Stimulated activated CD8-positive, alpha-beta memory T cell treated with anti-CD3 and anti-CD28 coated beads, Interleukin-4, amount 100 ng/mL, for 1 hour (primary cell): ENCODE data around the gene SBF2.
"Not testable (repeated sequence)": the region's sequence is repeated elsewhere in the genome, so short reads cannot be mapped to it uniquely, and the experiment has no call there.

Source experiments
- DNase-seq, 2 donors: peaks; one replicate each; pipeline ENCODE4 v3.0.0-alpha.2; 2020; ENCODE audit warnings: low read depth in 2 of 2, low spot score in 1 of 2

The SBF2 gene

GRCh38 chr11:10067629-10068300 is 226.3 kb downstream of the SBF2 start:
- no peak for DNase-seq

DNA sequence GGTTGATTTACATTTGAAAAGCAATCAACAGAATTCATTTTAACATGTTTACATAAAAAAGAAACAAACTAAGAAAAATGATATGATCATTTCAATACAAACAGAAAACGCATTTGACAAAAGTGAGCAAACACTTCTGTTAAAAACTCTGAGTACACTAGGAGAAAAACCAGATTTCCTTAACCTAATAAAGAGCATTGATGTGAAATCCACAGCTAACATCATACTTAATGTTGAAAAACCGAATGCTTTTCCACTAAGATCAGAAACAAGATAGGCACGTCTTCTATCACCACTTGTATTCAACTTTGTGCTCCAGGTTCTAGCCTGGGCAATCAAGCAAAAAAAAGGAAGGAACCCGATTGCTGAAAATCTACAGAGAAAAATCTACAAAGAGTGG is 227.6 kb downstream of the SBF2 start:
- no peak for DNase-seq

- no peak for DNase-seq
Observed at GRCh38 chr11:10064828-10065227, 229.2 kb downstream of the SBF2 start.

- no peak for DNase-seq
Observed at GRCh38 chr11:10058356-10058755, 235.7 kb downstream of the SBF2 start.

GRCh38 chr11:10051868-10052586 is 242.0 kb downstream of the SBF2 start:
- DNase-seq, result no peak

DNA sequence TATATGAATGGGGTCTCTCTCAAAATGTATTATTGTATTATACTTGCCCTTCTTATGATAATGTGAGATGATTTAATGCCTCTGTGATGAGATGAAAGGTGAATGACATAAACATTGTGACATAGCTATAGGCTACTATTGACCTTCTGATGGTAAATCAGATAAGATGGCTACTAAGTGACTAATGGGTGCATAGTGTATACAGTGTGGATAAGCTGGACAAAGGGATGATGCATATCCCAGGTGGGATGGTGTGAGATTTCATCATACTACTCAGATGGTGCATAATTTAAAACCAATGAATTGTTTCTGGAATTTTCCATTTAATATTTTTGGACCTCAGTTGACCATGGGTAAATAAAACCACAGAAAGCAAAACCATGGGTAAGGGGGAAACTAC is 243.5 kb downstream of the SBF2 start:
- no peak for DNase-seq

DNA sequence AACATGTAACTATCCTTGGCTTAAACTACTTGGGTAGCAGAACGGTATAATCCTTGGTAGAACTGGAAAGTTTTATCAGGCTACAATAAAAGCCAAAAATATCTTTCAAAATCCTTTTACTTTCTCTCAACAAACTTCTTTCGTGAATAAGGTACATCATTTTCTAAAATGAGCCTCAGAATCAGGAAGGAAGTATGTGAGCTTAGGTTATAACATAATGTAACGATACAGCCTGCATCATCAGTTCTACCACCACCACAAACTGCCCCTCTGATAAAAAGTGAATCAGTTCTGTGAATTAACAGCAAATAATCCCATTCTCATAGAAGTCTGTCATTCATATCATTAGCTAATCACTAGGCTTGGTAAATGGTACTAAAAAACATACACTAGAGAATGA is 244.3 kb downstream of the SBF2 start:
- DNase-seq, result no peak

DNA sequence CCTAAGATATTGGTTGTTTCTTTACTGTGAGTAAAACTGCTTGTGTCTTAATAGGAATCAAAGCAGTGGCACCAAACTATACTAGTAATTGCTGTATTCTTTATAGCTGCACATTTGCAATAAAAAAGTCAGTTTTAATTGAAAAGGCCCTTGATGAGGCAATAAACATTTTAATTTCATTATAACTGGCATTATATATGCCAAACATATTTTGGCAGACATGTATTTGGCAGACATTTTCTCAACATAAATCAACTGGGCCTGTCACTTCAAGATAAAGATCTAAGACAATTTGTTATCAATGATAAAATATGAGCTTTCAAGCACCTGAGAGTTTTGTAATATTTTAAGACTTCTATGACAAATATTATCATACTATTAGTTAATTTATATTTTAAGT is 245.7 kb downstream of the SBF2 start:
- no peak for DNase-seq

DNA sequence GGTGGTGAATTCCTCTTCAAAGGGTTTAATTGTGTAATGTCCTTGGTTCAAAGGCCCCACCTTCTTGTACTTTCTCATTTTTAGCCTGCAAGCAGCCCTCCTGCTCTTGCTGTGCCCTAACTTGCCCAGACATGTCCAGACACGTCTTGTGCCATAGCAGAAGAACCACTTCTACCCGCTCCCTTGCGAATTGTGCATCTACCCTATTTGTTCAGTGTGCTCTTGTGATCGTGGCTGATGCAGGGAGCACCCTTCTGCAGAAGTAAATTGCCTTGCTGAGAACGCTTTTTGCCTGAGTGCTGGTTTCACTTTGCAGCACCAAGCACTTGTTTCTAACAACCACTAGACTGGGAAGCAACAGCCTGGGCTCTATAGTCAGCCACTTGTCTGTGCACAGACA is 249.4 kb downstream of the SBF2 start:
- no peak for DNase-seq

GRCh38 chr11:10042699-10043098 is 251.3 kb downstream of the SBF2 start:
- DNase-seq, result no peak

DNA sequence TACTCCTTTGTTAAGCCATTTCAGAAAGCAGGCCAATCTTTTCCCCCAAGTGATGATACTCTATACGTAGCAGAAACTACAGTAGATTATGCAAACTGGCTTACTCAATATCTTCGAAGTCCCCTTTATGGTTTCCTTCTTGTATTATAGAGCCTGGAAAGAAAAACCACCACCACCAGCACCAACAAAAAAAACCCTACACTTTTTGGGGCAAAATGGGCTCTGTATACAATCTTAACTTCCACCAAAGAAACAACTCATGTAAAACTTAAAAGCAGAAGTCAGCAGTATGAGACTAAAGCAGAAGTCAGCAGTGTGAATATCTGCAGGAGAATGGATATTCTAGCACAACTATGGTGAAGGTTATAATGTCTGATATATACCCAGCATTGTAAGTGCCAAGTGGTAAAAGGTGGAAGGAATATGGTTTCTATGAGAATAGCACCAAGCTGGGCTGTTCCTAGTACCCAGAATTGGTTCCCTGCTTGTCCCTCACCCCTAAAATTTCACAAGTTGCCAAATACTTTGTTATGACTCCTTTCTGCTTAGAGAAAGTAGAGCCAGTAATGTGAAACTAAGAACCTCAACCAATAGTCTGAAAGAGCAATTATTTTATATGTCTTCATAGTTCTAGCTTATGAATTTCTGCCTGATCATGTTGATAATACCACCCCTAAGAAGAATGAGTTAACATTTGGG is 252.1 kb downstream of the SBF2 start:
- no peak for DNase-seq

DNA sequence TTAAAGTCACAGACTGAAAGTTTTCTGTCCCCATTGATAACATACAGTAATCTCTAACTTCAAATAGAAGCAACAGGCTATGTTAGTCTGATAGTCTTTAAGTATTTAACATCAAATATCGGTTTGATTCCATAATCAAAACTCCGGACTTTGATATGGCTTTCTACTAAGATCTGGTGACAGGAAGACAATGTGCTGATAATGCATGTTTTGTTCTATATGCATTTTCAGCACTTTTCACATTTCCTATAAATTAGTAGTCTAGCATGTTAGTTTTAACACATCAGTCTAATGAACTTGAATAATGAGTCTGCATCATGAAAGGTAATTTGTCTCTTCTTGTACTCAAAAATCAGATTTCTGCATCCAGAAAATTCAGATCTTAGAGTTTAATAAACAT is 252.7 kb downstream of the SBF2 start:
- DNase-seq, result no peak

GRCh38 chr11:10038521-10039302 is 255.3 kb downstream of the SBF2 start:
- no peak for DNase-seq

- not testable (repeated sequence) for DNase-seq
Observed at GRCh38 chr11:10035932-10036331, 258.1 kb downstream of the SBF2 start.

- DNase-seq, result no peak
Observed at GRCh38 chr11:10032935-10033334, 261.1 kb downstream of the SBF2 start.

GRCh38 chr11:10030122-10030490 is 263.9 kb downstream of the SBF2 start:
- DNase-seq, result no peak

DNA sequence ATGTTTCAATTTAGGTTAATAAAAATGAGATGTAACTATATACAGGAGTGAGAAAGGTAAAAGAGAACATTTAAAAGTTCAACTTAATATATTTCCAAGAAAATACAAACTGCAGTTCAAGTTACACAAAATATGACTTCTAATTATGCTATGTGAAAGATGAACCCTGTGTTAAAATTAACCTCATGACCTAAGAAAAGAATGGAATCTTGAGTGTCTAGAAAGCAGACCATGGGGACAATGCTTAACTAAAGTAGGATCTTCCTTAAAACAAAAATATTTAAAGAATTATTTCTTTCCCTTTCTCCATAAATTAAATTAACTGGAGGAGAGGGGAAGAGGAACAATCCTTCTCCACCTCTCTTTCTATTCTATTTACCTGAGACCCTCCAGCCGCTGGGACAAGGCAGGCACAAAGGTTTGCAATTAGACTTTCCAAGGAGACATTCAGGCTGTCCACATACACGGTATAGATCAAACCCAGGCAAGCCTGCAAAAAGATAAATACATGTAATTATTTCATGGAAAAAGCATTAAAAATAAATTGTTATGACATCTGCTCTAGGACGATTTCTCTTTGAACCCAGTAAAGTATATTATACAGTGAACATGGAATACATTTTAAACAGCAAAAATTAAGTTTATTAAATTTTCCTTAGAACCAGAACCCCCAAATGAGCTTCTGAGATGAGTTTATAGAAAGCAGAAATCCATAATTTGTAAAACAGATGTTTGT is 264.5 kb downstream of the SBF2 start:
- DNase-seq, result no peak

DNA sequence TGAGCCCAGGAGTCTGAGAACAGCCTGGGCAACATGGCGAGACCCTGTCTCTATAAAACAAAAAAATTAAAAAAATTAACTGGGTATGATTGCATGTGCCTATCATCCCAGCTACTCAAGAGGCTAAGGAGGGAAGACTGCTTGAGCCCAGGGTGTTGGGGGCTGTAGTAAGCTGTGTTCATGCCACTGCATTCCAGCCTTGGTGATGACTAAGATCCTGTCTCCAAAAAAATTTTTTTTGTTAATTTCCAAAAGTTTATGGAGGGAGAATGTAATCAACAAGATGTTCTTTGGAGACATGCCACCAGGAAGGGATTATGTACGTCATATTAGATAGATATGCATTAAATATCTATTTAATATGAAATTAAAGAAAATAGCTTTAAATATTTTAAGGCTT is 267.5 kb downstream of the SBF2 start:
- DNase-seq, result no peak

- DNase-seq, result no peak
Observed at GRCh38 chr11:10023212-10023611, 270.8 kb downstream of the SBF2 start.

DNA sequence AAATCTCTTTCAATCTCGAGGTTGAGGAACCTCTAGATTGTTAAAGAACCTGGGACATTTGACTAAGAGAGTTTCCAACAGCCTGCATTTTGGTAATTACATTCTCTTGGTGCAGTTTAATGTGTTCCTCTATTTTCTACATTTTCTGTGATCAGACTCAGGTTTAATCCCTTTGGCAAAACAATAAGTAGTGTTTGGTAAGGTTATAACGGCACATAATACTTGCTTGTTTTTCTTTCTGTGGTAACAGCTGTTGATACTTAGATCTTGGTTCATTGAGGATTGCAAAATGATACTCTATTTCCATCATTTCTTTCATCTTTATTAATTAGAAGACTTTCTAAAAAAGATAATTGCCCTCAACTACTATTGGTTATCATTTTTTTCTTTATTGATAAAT is 271.3 kb downstream of the SBF2 start:
- no peak for DNase-seq

DNA sequence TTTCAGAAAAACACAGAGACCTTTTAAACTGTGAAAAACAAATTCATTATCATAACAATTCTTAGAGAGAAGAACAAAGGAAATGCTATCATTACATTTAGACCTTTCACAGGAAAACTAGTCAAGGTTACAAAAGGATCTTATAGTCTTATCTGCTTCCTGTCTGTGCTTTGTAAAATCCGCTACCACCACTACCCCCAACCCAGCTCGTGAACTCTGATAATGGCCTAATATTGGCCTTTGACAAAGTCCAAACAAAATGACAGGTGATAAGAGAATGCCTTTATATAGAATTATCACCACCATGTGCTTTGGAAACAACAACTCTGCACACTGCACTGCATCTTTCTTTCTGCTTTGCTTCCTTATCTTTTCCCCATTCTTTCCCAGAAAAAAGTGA is 272.5 kb downstream of the SBF2 start:
- no peak for DNase-seq
